Kidney epithelial cell (primary cell): ENCODE measurements around the gene PRF1. TPM values are rescaled to one million over a fixed set of nuclear protein-coding genes. Genes with fewer than 3 reads are reported as not detected.
"Not testable (repeated sequence)": the region's sequence is repeated elsewhere in the genome, so short reads cannot be mapped to it uniquely, and the experiment has no call there.

Experiments
- DNase-seq: peaks from one replicate; pipeline ENCODE4 v3.0.0-alpha.2; 2010; ENCODE audit warnings: low read depth
- H3K27me3 ChIP-seq: 2 replicates; pipeline ENCODE4 v1.6.0; 2011; ENCODE audit warnings: low read length; ENCODE audit not compliant: control insufficient read depth, insufficient read depth
- H3K36me3 ChIP-seq: 2 replicates; pipeline ENCODE4 v1.5.1; 2011; ENCODE audit warnings: low read length; ENCODE audit not compliant: control insufficient read depth, insufficient read depth
- H3K4me3 ChIP-seq: 2 replicates; pipeline ENCODE4 v1.5.1; 2011; ENCODE audit warnings: low read depth, mild to moderate bottlenecking, control low read depth, low read length
- total RNA-seq: library from RNA; depleted of rRNA; stranded (reverse); fragments of >200 nt; gene quantifications from 2 replicates; pipeline ENCODE4 v1.2.3, GENCODE V29; 2015
- TF ChIP-seq, protein P1 (sequence below): IDR thresholded peaks from 2 replicates; pipeline ENCODE4 v1.5.1; 2011; ENCODE audit warnings: mild to moderate bottlenecking, moderate library complexity, low read length, control low read depth, inconsistent platforms; ENCODE audit not compliant: insufficient read depth, poor library complexity, severe bottlenecking

PRF1 gene
- total RNA-seq, 1 donor from 2014 or later: not detected

GRCh38 chr10:70583669-70584037, 18.9 kb downstream of the PRF1 start:
- Histone ChIP-seq H3K27me3 (no peaks in the 10 kb centered on the region), H3K36me3 (no peaks in the 10 kb centered on the region), H3K4me3 (no peak overlapping the region)
- no peak for DNase-seq
- TF ChIP-seq, protein P1, sequence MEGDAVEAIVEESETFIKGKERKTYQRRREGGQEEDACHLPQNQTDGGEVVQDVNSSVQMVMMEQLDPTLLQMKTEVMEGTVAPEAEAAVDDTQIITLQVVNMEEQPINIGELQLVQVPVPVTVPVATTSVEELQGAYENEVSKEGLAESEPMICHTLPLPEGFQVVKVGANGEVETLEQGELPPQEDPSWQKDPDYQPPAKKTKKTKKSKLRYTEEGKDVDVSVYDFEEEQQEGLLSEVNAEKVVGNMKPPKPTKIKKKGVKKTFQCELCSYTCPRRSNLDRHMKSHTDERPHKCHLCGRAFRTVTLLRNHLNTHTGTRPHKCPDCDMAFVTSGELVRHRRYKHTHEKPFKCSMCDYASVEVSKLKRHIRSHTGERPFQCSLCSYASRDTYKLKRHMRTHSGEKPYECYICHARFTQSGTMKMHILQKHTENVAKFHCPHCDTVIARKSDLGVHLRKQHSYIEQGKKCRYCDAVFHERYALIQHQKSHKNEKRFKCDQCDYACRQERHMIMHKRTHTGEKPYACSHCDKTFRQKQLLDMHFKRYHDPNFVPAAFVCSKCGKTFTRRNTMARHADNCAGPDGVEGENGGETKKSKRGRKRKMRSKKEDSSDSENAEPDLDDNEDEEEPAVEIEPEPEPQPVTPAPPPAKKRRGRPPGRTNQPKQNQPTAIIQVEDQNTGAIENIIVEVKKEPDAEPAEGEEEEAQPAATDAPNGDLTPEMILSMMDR: no peak

GRCh38 chr10:70582793-70583668, 19.5 kb downstream of the PRF1 start:
- TF ChIP-seq, protein P1: no peak
- no peak for DNase-seq
- Histone ChIP-seq H3K36me3 (no peaks in the 10 kb centered on the region), H3K27me3 (no peaks in the 10 kb centered on the region), H3K4me3 (no peak overlapping the region)

DNA sequence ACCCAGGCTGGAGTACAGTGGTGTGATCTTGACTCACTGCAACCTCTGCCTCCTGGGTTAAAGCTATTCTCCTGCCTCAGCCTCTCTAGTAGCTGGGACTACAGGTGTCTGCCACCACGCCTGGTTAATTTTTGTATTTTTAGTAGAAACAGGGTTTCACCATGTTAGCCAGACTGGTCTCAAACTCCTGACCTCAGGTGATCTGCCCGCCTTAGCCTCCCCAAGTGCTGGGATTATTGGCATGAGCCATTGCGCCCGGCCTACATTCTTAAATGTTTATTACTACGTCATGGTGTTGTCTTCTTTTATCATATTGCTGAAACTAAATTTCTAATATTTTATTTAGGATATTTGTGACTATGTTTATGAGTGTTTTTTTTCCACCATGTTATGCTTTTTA, 21.4 kb downstream of the PRF1 start:
- H3K36me3 ChIP-seq, H3K4me3 ChIP-seq, DNase-seq, H3K27me3 ChIP-seq: not testable (repeated sequence)

DNA sequence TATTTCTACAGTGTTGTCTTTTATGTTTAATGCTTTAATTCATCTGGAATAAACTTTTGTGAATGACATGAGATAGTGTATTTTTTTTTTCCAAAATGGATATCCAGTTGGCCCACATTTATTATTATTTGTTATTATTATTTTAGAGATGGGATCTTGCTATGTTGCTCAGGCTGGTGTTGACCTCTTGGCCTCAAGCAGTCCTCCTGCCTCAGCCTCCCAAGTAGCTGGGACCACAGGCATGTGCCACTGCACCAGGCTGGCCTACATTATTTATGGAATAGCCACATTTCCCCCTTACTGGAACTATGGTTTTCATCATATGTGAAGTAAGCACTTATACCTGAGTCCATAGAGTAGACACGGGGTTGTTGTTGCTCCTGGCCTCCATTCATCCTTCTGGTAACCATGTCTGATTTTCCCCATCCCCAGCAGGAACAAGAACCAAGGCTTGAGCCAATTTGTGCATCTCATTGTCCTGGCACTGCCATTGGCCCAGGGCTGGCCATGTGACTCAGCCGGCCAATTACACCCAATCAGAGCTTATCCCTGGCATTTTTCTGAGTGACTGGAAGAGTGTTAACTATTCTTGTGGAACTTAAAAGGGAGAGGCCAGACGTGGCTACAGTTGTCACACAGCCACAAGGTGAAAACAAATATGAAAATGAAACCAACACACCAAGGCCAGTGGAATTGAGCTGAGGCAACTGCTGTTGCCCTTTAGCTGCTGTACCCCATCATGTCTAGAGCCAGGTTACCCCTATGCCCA, 23.1 kb downstream of the PRF1 start:
- TF ChIP-seq, protein P1: no peak
- no peak for DNase-seq
- Histone ChIP-seq H3K36me3 (no peaks in the 10 kb centered on the region), H3K4me3 (no peak overlapping the region), H3K27me3 (no peaks in the 10 kb centered on the region)

DNA sequence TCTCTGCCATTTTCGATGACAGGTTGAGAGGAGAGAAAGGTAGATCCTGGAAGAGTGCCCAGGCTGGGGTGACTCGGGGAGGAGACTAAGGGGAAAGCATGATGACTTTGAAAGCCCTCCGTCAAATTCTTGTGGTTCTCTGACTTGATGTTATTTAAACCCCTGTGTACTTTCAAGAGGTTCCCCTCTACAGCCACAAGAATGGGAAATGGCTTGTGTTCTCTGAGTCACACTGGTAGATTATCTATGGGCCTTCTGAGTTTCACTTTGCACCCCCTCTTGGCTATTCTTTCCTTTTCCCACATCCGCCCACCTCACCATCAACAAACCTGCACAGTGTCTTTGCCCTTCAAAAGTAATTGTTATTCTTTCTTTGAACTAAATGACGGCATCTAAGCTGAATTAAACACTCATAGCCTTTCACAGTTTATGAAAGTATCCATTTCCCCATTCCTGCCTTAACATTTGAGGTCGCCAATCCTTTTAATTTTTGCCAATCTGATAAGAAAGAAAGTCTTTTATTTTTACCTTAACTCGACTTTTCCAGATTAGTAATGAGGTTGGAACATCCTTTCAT, 24.1 kb downstream of the PRF1 start:
- H3K4me3 ChIP-seq: no peak overlapping the region
- DNase-seq: peak; percentile 98
- H3K36me3 ChIP-seq: no peaks in the 10 kb centered on the region
- no peaks in the 10 kb centered on the region for H3K27me3 ChIP-seq
- TF ChIP-seq, protein P1: no peak
